Measurements from ENCODE around the gene ARRB1. TPM values are rescaled to one million over a fixed set of nuclear protein-coding genes. Genes with fewer than 3 reads are reported as not detected.

ARRB1 gene
- total and polyA plus RNA-seq, 9 of the 15 experiments (the other 6 are each of a cell fraction or from before 2014, with no cell fraction given) = 6.6 to 45.4 (median 28.5) TPM

DNA sequence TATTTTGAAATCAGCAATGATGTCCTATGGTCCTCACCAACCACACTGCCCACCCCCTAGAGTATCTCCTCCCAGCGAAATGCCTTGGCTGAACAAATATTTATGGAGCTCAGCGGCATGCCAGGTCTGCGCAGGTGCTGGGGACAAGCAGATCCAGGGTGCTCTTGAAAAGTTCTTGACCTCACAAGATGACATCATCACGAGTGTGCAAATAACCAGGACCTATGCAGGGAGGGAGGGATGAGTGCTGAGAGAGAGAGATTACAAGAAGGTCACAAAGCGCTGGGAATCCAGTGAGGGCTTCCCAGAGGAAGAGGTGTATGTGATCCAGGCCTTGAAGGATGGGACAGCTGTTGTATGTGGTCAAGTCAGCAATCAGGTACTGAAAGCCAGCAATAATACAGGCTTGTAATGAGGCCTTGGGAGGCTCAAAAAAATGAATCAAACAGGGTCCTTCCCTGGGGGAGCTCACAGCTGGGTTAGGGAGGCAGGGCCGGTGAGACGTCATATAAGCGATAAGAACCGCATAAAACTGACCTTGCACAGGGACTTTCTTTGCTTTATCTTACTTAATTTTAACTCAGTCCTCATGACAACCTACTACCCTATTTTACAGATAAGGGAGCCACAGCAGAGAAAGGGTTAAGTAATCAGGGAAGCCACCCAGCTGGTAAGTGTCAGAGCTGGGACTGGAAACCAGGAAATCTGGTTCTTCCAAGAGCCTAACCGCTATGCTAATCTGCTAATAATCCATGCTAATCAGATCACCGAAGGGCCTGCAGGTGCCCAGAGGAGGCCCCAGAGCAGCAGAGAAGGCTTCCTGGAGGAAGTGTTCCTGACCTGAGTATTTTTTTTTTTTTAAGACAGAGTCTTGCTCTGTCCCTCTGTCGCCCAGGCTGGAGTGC lies 8.2 kb downstream of the ARRB1 start (continued):
- TF ChIP-seq, protein P1, sequence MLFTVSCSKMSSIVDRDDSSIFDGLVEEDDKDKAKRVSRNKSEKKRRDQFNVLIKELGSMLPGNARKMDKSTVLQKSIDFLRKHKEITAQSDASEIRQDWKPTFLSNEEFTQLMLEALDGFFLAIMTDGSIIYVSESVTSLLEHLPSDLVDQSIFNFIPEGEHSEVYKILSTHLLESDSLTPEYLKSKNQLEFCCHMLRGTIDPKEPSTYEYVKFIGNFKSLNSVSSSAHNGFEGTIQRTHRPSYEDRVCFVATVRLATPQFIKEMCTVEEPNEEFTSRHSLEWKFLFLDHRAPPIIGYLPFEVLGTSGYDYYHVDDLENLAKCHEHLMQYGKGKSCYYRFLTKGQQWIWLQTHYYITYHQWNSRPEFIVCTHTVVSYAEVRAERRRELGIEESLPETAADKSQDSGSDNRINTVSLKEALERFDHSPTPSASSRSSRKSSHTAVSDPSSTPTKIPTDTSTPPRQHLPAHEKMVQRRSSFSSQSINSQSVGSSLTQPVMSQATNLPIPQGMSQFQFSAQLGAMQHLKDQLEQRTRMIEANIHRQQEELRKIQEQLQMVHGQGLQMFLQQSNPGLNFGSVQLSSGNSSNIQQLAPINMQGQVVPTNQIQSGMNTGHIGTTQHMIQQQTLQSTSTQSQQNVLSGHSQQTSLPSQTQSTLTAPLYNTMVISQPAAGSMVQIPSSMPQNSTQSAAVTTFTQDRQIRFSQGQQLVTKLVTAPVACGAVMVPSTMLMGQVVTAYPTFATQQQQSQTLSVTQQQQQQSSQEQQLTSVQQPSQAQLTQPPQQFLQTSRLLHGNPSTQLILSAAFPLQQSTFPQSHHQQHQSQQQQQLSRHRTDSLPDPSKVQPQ (CRISPR knock-in tag; IDR thresholded peaks at IDR 0.05; ENCODE audit: borderline replicate concordance) = no peak
- no peak for TF ChIP-seq RBFOX2 (IDR thresholded peaks at IDR 0.05; ENCODE audit: low read depth, low read length)
- peak; percentile 77 for TF ChIP-seq DACH1 (IDR thresholded peaks at IDR 0.05; ENCODE audit: partially characterized antibody)
- TF ChIP-seq HDAC2 (IDR thresholded peaks at IDR 0.05) = peak; percentile 71; the same call in 1 of the 2 replicates
- no peak for TF ChIP-seq FOXK2 (conservative IDR thresholded peaks at IDR 0.05 in 1 of 2, IDR thresholded peaks at IDR 0.05 in 1 of 2; ENCODE audit: low read depth in 2 of 2)
- no peak for TF ChIP-seq TBP (optimal IDR thresholded peaks at IDR 0.05; ENCODE audit: low read depth, low read length)
- TF ChIP-seq PHF21A (IDR thresholded peaks at IDR 0.05; ENCODE audit: borderline replicate concordance, low read depth) = no peak
- 0 out of 2 replicates have a peak, but pooled peaks have one; percentile 19 for TF ChIP-seq RNF2 (IDR thresholded peaks at IDR 0.05)
- no peak for TF ChIP-seq POLR3G (IDR thresholded peaks at IDR 0.05; ENCODE audit: extremely low read depth, insufficient read length, insufficient replicate concordance)
- no peak for TF ChIP-seq COPS2 (conservative IDR thresholded peaks at IDR 0.05)
- TF ChIP-seq, protein P2, sequence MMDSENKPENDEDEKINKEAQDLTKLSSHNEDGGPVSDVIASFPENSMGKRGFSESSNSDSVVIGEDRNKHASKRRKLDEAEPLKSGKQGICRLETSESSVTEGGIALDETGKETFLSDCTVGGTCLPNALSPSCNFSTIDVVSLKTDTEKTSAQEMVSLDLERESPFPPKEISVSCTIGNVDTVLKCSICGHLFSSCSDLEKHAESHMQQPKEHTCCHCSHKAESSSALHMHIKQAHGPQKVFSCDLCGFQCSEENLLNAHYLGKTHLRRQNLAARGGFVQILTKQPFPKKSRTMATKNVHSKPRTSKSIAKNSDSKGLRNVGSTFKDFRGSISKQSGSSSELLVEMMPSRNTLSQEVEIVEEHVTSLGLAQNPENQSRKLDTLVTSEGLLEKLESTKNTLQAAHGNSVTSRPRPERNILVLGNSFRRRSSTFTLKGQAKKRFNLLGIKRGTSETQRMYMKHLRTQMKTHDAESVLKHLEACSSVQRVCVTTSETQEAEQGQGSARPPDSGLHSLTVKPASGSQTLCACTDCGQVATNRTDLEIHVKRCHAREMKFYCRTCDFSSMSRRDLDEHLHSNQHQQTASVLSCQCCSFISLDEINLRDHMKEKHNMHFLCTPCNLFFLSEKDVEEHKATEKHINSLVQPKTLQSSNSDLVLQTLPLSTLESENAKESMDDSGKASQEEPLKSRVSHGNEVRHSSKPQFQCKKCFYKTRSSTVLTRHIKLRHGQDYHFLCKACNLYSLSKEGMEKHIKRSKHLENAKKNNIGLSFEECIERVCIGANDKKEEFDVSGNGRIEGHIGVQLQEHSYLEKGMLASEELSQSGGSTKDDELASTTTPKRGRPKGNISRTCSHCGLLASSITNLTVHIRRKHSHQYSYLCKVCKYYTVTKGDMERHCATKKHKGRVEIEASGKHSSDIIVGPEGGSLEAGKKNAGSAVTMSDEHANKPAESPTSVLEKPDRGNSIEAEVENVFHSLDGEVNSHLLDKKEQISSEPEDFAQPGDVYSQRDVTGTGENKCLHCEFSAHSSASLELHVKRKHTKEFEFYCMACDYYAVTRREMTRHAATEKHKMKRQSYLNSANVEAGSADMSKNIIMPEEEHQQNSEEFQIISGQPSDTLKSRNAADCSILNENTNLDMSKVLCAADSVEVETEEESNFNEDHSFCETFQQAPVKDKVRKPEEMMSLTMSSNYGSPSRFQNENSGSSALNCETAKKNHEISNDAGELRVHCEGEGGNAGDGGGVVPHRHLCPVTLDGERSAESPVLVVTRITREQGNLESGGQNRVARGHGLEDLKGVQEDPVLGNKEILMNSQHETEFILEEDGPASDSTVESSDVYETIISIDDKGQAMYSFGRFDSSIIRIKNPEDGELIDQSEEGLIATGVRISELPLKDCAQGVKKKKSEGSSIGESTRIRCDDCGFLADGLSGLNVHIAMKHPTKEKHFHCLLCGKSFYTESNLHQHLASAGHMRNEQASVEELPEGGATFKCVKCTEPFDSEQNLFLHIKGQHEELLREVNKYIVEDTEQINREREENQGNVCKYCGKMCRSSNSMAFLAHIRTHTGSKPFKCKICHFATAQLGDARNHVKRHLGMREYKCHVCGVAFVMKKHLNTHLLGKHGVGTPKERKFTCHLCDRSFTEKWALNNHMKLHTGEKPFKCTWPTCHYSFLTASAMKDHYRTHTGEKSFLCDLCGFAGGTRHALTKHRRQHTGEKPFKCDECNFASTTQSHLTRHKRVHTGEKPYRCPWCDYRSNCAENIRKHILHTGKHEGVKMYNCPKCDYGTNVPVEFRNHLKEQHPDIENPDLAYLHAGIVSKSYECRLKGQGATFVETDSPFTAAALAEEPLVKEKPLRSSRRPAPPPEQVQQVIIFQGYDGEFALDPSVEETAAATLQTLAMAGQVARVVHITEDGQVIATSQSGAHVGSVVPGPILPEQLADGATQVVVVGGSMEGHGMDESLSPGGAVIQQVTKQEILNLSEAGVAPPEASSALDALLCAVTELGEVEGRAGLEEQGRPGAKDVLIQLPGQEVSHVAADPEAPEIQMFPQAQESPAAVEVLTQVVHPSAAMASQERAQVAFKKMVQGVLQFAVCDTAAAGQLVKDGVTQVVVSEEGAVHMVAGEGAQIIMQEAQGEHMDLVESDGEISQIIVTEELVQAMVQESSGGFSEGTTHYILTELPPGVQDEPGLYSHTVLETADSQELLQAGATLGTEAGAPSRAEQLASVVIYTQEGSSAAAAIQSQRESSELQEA (IDR thresholded peaks at IDR 0.05; ENCODE audit: low read depth) = no peak
- no peak for TF ChIP-seq MECOM (CRISPR knock-in tag; IDR thresholded peaks at IDR 0.05)
- TF ChIP-seq RBM14 (IDR thresholded peaks at IDR 0.05; ENCODE audit: borderline replicate concordance, insufficient read depth, low read depth, low read length) = no peak
- TF ChIP-seq KDM1A (IDR thresholded peaks at IDR 0.05) = peak; percentile 80 to 84
- 0 out of 2 replicates have a peak, but pooled peaks have one; percentile 12 for TF ChIP-seq CEBPB (tag; IDR thresholded peaks at IDR 0.05)
- TF ChIP-seq TSC22D4 (tag; IDR thresholded peaks at IDR 0.05) = no peak
- peak; percentile 32; the same call in 1 of the 2 replicates for TF ChIP-seq FOXM1 (IDR thresholded peaks at IDR 0.05; ENCODE audit: low read depth)
- TF ChIP-seq FOXM1 (CRISPR knock-in tag; IDR thresholded peaks at IDR 0.05; ENCODE audit: low read depth) = no peak
